Kidney (tissue), 14 donors: ENCODE measurements around the gene RANBP3. TPM values are rescaled to one million over a fixed set of nuclear protein-coding genes. Genes with fewer than 3 reads are reported as not detected.
"Not testable (repeated sequence)": the region's sequence is repeated elsewhere in the genome, so short reads cannot be mapped to it uniquely, and the experiment has no call there.

Source experiments
- DNase-seq, 5 donors: peaks; one replicate each; pipeline ENCODE4 v3.0.0-alpha.2; 2013 to 2020
- FAIRE-seq: peaks from 2 replicates; lab custom pipeline; 2012; peaks lifted over from hg19 to GRCh38; lab: Jason Lieb, UNC
- H3K27ac ChIP-seq, 2 donors: one replicate each; pipeline ENCODE4 v1.7.0; 2013; ENCODE audit warnings: low read depth in 2 of 2, low read length in 2 of 2, inconsistent platforms in 1 of 2
- H3K27me3 ChIP-seq: one replicate; pipeline ENCODE4 v1.7.1; 2013; ENCODE audit warnings: low read length, inconsistent platforms; ENCODE audit not compliant: control insufficient read depth, insufficient read depth
- H3K36me3 ChIP-seq, 3 donors: one replicate each; pipeline versions ENCODE4 v1.7.0 to v1.7.1; 2013; ENCODE audit warnings: low read length in 3 of 3, control low read depth in 1 of 3, inconsistent platforms in 1 of 3; ENCODE audit not compliant: insufficient read depth in 3 of 3, control insufficient read depth in 2 of 3
- H3K4me1 ChIP-seq, 3 donors: one replicate each; pipeline versions ENCODE4 v1.7.0 to v1.7.1; 2013; ENCODE audit warnings: low read length in 3 of 3, inconsistent platforms in 1 of 3, low read depth in 1 of 3; ENCODE audit not compliant: control insufficient read depth in 2 of 3, insufficient read depth in 2 of 3
- H3K4me3 ChIP-seq, 3 donors: one replicate each; pipeline versions ENCODE4 v1.7.0 to v1.8.1; 2013; ENCODE audit warnings: low read length in 3 of 3, control low read depth in 1 of 3, inconsistent platforms in 1 of 3
- H3K9ac ChIP-seq, 3 donors: one replicate each; pipeline versions ENCODE4 v1.7.0 to v1.7.1; 2013; ENCODE audit warnings: low read length in 3 of 3, control low read depth in 1 of 3, inconsistent platforms in 1 of 3
- H3K9me3 ChIP-seq, 3 donors: one replicate each; pipeline versions ENCODE4 v1.7.0 to v1.7.1; 2013; ENCODE audit warnings: low read length in 3 of 3, control low read depth in 1 of 3, inconsistent platforms in 1 of 3; ENCODE audit not compliant: control insufficient read depth in 2 of 3, insufficient read depth in 1 of 3
- intact Hi-C: fragments of 100-400 bp; cut with DNase I; formaldehyde crosslinking; loops from one replicate; pipeline ENCODE4 v1.11.1; 2022
- polyA plus RNA-seq: library from polyadenylated mRNA; stranded (reverse); fragments of 350-450 nt; fragmentation: Illumina TruSeq; extraction: RNeasy Lipid Tissue Mini Kit (QIAGEN cat#74804); gene quantifications from one replicate; pipeline ENCODE4 v1.2.3, GENCODE V29; 2014; ENCODE audit warnings: low read depth, low replicate concordance; ENCODE audit not compliant: insufficient read depth
- total RNA-seq: library from RNA; stranded (reverse); fragmentation: NEBNext Ultra II Directional; extraction: Animal tissue kit (Norgen Biotek cat#: 25700); gene quantifications from one replicate; pipeline ENCODE4 v1.2.1, GENCODE V29; 2021
- TF ChIP-seq, protein P1 (sequence below): IDR thresholded peaks from 3 replicates; pipeline ENCODE4 v1.5.1; 2012; ENCODE audit warnings: mild to moderate bottlenecking, moderate library complexity, borderline replicate concordance; ENCODE audit not compliant: insufficient read depth; ENCODE audit errors: extremely low read depth
- donor health status: control.
- donor health status: control.
- donor health status: control.
- donor health status: control.
- donor health status: control.
- donor health status: DM: yes; HTN: yes; CAD: no.
- donor health status: Normal renal cell carcinoma (clear cell type).

The RANBP3 gene
- total and polyA plus RNA-seq, 2 donors from 2014 or later = 33.7 to 69.7 TPM

DNA sequence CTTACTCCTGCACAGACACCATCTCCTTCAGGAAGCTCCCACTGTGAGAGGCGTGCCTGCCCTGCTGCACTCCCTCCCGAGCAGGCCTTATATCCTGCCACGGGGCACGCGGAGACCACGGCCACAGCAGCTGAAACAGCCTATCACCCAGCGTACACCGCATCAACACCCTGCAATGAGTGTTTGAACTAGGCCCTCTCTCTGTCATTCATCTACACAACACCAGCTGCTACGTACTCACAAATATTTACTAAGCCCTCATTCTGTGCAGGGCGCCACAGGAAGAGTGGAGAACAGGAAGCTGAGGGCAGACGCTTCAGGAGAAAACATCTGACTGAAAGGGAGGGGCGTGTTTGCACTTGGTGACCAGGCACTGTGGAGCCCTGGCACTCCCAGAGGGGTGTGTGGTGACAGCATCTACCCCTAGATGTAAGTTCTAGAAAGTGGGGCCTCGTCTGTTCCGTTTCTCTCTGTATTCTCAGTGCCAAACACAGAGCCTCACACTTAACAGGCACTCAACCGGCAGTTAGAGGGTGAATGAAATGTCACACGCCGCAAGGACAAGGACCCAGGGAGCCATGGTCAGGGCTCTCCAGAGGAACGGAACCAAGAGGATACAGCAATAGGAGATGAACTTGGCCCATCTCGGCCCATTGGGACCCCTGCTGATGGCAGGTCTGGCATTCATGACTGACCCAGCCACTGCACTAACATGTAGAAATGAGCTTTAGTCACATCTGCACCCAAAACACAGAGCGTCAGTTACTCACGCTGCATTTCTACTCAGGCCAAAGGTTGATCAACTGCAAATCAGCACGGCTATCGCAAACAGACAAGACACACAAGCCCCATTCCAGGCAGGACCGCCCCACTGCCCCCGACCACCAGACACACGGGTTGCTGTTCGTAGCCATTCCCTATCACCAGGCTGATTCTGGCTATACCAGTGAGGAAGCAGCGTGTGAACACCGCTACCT is 15.7 kb downstream of the RANBP3 start:
- FAIRE-seq (no peak), DNase-seq (peak in 2 of 5 donors; percentile 74 to 75)
- H3K4me1 ChIP-seq = peaks cover 0 to 48% (median 24%) of the 10 kb centered on the region in 3 donors
- no peak overlapping the region for H3K4me3 ChIP-seq
- peak overlapping the region in 1 of 3 donors; percentile 48 for H3K9ac ChIP-seq
- intact Hi-C loops = no loop called here
- no peaks in the 10 kb centered on the region for H3K27me3 ChIP-seq
- TF ChIP-seq, protein P1, sequence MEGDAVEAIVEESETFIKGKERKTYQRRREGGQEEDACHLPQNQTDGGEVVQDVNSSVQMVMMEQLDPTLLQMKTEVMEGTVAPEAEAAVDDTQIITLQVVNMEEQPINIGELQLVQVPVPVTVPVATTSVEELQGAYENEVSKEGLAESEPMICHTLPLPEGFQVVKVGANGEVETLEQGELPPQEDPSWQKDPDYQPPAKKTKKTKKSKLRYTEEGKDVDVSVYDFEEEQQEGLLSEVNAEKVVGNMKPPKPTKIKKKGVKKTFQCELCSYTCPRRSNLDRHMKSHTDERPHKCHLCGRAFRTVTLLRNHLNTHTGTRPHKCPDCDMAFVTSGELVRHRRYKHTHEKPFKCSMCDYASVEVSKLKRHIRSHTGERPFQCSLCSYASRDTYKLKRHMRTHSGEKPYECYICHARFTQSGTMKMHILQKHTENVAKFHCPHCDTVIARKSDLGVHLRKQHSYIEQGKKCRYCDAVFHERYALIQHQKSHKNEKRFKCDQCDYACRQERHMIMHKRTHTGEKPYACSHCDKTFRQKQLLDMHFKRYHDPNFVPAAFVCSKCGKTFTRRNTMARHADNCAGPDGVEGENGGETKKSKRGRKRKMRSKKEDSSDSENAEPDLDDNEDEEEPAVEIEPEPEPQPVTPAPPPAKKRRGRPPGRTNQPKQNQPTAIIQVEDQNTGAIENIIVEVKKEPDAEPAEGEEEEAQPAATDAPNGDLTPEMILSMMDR = no peak
- peak overlapping the region; percentile 36 to 59 for H3K27ac ChIP-seq
- no peaks in the 10 kb centered on the region for H3K36me3 ChIP-seq
- H3K9me3 ChIP-seq = no peaks in the 10 kb centered on the region

DNA sequence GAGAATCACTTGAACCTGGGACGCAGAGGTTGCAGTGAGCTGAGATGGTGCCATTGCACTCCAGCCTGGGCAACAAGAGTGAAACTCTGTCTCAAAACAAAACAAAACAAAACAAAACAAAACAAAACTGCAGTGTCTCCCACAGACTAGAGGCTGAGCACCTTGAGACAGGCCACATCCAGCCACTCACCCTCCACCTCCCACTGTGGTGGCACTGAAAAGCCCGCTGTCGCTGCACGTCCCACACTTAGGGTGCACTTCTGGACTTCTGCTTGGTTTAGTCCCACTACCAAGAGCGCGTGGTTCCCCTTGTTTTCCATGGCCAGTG is 16.3 kb downstream of the RANBP3 start:
- H3K36me3 ChIP-seq, H3K9me3 ChIP-seq, H3K4me3 ChIP-seq, intact Hi-C loops, DNase-seq, H3K27me3 ChIP-seq, FAIRE-seq: not testable (repeated sequence)
- Histone ChIP-seq H3K4me1 (peaks cover 0 to 48% (median 24%) of the 10 kb centered on the region in 3 donors), H3K27ac (peak overlapping the region; percentile 36 to 59), H3K9ac (peak overlapping the region in 1 of 3 donors; percentile 48)

DNA sequence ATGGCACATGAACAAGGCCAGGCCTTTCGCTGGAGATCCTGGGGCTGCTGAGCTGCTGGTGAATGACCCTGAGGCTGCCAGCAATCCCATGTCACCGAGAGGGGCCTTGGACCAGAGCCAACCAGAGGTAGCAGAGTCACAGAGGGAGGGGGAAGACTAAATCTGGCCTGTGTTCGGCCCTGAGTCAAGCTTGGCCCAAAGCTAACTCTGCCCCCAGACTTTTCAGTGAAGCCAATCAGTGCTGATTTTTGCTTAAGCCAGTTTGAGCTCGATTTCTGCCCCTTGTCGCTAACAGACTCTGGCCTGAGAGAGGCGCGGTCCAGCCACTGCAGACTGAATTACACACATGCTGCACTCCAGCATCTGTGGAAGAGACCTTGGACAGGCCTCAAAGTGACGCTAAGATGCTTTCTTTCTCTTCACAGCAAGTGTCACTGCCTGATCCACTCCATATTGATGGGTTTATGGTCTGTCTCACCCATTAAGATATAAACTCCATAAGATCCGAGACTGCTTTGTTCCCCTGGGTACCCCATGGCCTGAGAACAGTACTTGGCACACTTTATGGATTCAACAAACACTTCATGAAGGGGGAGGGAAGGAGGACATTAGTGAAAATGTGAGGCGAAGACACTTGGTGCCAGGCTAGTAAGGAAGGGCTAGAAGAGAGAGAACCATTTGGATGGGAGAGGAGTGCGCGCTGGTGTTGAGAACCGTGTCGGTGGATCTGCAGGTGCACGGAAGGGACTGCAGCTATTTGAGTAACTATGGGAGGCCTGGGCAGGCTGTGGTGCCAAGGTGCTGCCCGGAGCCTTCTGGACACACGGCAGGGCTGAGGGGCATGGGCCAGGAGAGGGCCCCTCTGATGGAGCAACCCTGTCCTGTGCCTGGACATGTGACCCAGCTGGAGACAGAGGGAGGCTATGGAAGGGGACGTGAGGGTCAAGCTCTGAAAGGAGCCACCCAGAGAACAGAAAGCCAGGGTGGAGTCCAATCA is 17.6 kb downstream of the RANBP3 start:
- H3K27me3 ChIP-seq = no peaks in the 10 kb centered on the region
- no peaks in the 10 kb centered on the region for H3K36me3 ChIP-seq
- H3K27ac ChIP-seq = peak overlapping the region in 1 of 2 donors; percentile 16
- DNase-seq (peak in 2 of 5 donors; percentile 19 to 72), FAIRE-seq (no peak)
- no peak overlapping the region for H3K4me3 ChIP-seq
- intact Hi-C loops = no loop called here
- peaks cover 0 to 41% (median 28%) of the 10 kb centered on the region in 3 donors for H3K4me1 ChIP-seq
- H3K9me3 ChIP-seq = no peaks in the 10 kb centered on the region
- TF ChIP-seq, protein P1 = no peak
- no peak overlapping the region for H3K9ac ChIP-seq
